HepG2 (cell line): Measurements from ENCODE around the gene FGGY. TPM values are rescaled to one million over a fixed set of nuclear protein-coding genes. Genes with fewer than 3 reads are reported as not detected.

Source experiments
- ARID3A ChIP-seq: IDR thresholded peaks from 2 replicates; pipeline ENCODE4 v1.6.1; 2012; ENCODE audit warnings: low read depth, low read length, improper control_type of control experiment
- EZH2 ChIP-seq: conservative IDR thresholded peaks from 2 replicates; pipeline ENCODE4 v1.6.1; 2012; ENCODE audit warnings: mild to moderate bottlenecking, low read depth, low read length, moderate library complexity
- FOXO1 ChIP-seq: sonication (generic); formaldehyde crosslinking; IDR thresholded peaks from 2 replicates; pipeline ENCODE4 v1.4.0; 2020; ENCODE audit warnings: missing genetic modification reagents
- HNRNPLL ChIP-seq: fragments of 200-400 bp; formaldehyde crosslinking; IDR thresholded peaks from 2 replicates; pipeline ENCODE4 v1.6.1; 2017; ENCODE audit warnings: mild to moderate bottlenecking, low read depth, low read length; ENCODE audit not compliant: poor library complexity, severe bottlenecking
- JUNB ChIP-seq: sonication (generic); formaldehyde crosslinking; IDR thresholded peaks from 2 replicates; pipeline ENCODE4 v1.8.0; 2022; ENCODE audit warnings: missing genetic modification reagents, mild to moderate bottlenecking, borderline replicate concordance
- MAFF ChIP-seq: IDR thresholded peaks from 2 replicates; pipeline ENCODE4 v1.6.1; 2011; ENCODE audit warnings: low read depth, low read length, improper control_type of control experiment
- RNF2 ChIP-seq: fragments of 450-650 bp; conservative IDR thresholded peaks from 2 replicates; pipeline ENCODE4 v1.6.1; 2016; ENCODE audit warnings: low read depth
- RXRB ChIP-seq: IDR thresholded peaks from 2 replicates; pipeline ENCODE4 v1.6.1; 2016; ENCODE audit warnings: borderline replicate concordance, missing genetic modification reagents, missing compliant biosample characterization
- SIX1 ChIP-seq: sonication (generic); formaldehyde crosslinking; IDR thresholded peaks from 2 replicates; pipeline ENCODE4 v1.4.0; 2020; ENCODE audit warnings: missing genetic modification reagents, borderline replicate concordance
- SNAPC2 ChIP-seq: sonication (generic); formaldehyde crosslinking; IDR thresholded peaks from 2 replicates; pipeline ENCODE4 v1.8.1; 2022; ENCODE audit warnings: mild to moderate bottlenecking, missing genetic modification reagents
- SP5 ChIP-seq: IDR thresholded peaks from 2 replicates; pipeline ENCODE4 v1.6.1; 2016; ENCODE audit warnings: low read depth, borderline replicate concordance
- TBX3 ChIP-seq: fragments of 450-650 bp; IDR thresholded peaks from 2 replicates; pipeline ENCODE4 v1.6.1; 2017; ENCODE audit warnings: antibody characterized with exemption, mild to moderate bottlenecking, inconsistent platforms, borderline replicate concordance
- ZBTB1 ChIP-seq: sonication (generic); formaldehyde crosslinking; IDR thresholded peaks from 2 replicates; pipeline ENCODE4 v1.4.0; 2020; ENCODE audit warnings: missing genetic modification reagents, borderline replicate concordance
- ZBTB21 ChIP-seq: sonication (generic); formaldehyde crosslinking; IDR thresholded peaks from 2 replicates; pipeline ENCODE4 v1.4.0; 2020; ENCODE audit warnings: missing genetic modification reagents
- ZBTB3 ChIP-seq: sonication (generic); formaldehyde crosslinking; IDR thresholded peaks from 2 replicates; pipeline ENCODE4 v1.4.0; 2020; ENCODE audit warnings: low read depth, mild to moderate bottlenecking, moderate library complexity, missing genetic modification reagents, borderline replicate concordance
- ZC3H4 ChIP-seq: sonication (generic); formaldehyde crosslinking; IDR thresholded peaks from 2 replicates; pipeline ENCODE4 v1.4.0; 2020; ENCODE audit warnings: missing genetic modification reagents, borderline replicate concordance
- ZNF616 ChIP-seq: sonication (generic); formaldehyde crosslinking; IDR thresholded peaks from 2 replicates; pipeline ENCODE4 v1.5.0; 2020; ENCODE audit warnings: low read depth, mild to moderate bottlenecking, missing genetic modification reagents
- ZNF761 ChIP-seq: sonication (generic); formaldehyde crosslinking; conservative IDR thresholded peaks from 2 replicates; pipeline ENCODE4 v1.4.0; 2020; ENCODE audit warnings: mild to moderate bottlenecking, missing genetic modification reagents
- ZNF772 ChIP-seq: sonication (generic); formaldehyde crosslinking; IDR thresholded peaks from 2 replicates; pipeline ENCODE4 v1.5.0; 2020; ENCODE audit warnings: mild to moderate bottlenecking, missing genetic modification reagents
- ZSCAN22 ChIP-seq: sonication (generic); formaldehyde crosslinking; IDR thresholded peaks from 2 replicates; pipeline ENCODE4 v1.4.0; 2020; ENCODE audit warnings: mild to moderate bottlenecking, missing genetic modification reagents
- polyA plus RNA-seq, 8 experiments: library from polyadenylated mRNA; depleted of rRNA in 3 of 8; stranded (reverse) in 7 of 8; unstranded in 1 of 8; fragments of >200 nt; fragmentation: Illumina TruSeq in 4 of 8; extraction: Trizol in 4 of 8; gene quantifications; 2 replicates each; pipeline versions ENCODE4 v1.2.1 to v1.2.3, GENCODE V29; 2011 to 2016; ENCODE audit warnings: low read depth in 4 of 8, missing spikeins in 1 of 8, mixed read lengths in 1 of 8; ENCODE audit not compliant: insufficient read depth in 1 of 8
- total RNA-seq, 5 experiments: library from RNA; depleted of rRNA; stranded (reverse); fragments of >200 nt; fragmentation: Illumina TruSeq; extraction: Trizol; gene quantifications; 2 replicates each; pipeline ENCODE4 v1.2.3, GENCODE V29; 2016; ENCODE audit warnings: low read depth in 1 of 5
- TF ChIP-seq, protein P1 (sequence below): sonication (generic); formaldehyde crosslinking; IDR thresholded peaks from 2 replicates; pipeline ENCODE4 v1.4.0; 2020; ENCODE audit warnings: missing genetic modification reagents
- TF ChIP-seq, protein P2 (sequence below): sonication (generic); formaldehyde crosslinking; IDR thresholded peaks from 2 replicates; pipeline ENCODE4 v1.4.0; 2020; ENCODE audit warnings: missing genetic modification reagents, borderline replicate concordance

Gene FGGY
- total and polyA plus RNA-seq, 2 of the 13 experiments (the other 11 are each of a cell fraction or from before 2014, with no cell fraction given), result 15.7 to 27.5 TPM

- TF ChIP-seq, protein P1, sequence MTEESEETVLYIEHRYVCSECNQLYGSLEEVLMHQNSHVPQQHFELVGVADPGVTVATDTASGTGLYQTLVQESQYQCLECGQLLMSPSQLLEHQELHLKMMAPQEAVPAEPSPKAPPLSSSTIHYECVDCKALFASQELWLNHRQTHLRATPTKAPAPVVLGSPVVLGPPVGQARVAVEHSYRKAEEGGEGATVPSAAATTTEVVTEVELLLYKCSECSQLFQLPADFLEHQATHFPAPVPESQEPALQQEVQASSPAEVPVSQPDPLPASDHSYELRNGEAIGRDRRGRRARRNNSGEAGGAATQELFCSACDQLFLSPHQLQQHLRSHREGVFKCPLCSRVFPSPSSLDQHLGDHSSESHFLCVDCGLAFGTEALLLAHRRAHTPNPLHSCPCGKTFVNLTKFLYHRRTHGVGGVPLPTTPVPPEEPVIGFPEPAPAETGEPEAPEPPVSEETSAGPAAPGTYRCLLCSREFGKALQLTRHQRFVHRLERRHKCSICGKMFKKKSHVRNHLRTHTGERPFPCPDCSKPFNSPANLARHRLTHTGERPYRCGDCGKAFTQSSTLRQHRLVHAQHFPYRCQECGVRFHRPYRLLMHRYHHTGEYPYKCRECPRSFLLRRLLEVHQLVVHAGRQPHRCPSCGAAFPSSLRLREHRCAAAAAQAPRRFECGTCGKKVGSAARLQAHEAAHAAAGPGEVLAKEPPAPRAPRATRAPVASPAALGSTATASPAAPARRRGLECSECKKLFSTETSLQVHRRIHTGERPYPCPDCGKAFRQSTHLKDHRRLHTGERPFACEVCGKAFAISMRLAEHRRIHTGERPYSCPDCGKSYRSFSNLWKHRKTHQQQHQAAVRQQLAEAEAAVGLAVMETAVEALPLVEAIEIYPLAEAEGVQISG (CRISPR knock-in tag), result peak; percentile 37
- TF ChIP-seq ZBTB3 (CRISPR knock-in tag) (no peak), EZH2 (no peak), RNF2 (no peak), ZNF761 (no peak), FOXO1 (CRISPR knock-in tag) (peak; percentile 81), JUNB (CRISPR knock-in tag) (no peak), ZC3H4 (CRISPR knock-in tag) (no peak), SNAPC2 (CRISPR knock-in tag) (no peak; the same call in 1 of the 2 replicates), ZBTB1 (CRISPR knock-in tag) (no peak), MAFF (peak; percentile 55), SIX1 (CRISPR knock-in tag) (peak; percentile 59; the same call in 1 of the 2 replicates), SP5 (CRISPR knock-in tag) (no peak; the same call in 1 of the 2 replicates), HNRNPLL (no peak), ARID3A (no peak), ZNF616 (no peak), ZBTB21 (CRISPR knock-in tag) (no peak), RXRB (CRISPR knock-in tag) (peak; percentile 69), ZNF772 (no peak), TBX3 (no peak), ZSCAN22 (no peak)
- TF ChIP-seq, protein P2, sequence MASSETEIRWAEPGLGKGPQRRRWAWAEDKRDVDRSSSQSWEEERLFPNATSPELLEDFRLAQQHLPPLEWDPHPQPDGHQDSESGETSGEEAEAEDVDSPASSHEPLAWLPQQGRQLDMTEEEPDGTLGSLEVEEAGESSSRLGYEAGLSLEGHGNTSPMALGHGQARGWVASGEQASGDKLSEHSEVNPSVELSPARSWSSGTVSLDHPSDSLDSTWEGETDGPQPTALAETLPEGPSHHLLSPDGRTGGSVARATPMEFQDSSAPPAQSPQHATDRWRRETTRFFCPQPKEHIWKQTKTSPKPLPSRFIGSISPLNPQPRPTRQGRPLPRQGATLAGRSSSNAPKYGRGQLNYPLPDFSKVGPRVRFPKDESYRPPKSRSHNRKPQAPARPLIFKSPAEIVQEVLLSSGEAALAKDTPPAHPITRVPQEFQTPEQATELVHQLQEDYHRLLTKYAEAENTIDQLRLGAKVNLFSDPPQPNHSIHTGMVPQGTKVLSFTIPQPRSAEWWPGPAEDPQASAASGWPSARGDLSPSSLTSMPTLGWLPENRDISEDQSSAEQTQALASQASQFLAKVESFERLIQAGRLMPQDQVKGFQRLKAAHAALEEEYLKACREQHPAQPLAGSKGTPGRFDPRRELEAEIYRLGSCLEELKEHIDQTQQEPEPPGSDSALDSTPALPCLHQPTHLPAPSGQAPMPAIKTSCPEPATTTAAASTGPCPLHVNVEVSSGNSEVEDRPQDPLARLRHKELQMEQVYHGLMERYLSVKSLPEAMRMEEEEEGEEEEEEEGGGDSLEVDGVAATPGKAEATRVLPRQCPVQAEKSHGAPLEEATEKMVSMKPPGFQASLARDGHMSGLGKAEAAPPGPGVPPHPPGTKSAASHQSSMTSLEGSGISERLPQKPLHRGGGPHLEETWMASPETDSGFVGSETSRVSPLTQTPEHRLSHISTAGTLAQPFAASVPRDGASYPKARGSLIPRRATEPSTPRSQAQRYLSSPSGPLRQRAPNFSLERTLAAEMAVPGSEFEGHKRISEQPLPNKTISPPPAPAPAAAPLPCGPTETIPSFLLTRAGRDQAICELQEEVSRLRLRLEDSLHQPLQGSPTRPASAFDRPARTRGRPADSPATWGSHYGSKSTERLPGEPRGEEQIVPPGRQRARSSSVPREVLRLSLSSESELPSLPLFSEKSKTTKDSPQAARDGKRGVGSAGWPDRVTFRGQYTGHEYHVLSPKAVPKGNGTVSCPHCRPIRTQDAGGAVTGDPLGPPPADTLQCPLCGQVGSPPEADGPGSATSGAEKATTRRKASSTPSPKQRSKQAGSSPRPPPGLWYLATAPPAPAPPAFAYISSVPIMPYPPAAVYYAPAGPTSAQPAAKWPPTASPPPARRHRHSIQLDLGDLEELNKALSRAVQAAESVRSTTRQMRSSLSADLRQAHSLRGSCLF (CRISPR knock-in tag), result no peak
These were observed 226.1 kb downstream of the FGGY start (continued) for GRCh38 chr1:59522925-59523505.
